HPDE6-E6E7 (cell line): ENCODE results near the gene CFHR5.
"Not testable (repeated sequence)": the region's sequence is repeated elsewhere in the genome, so short reads cannot be mapped to it uniquely, and the experiment has no call there.

ENCODE experiments used
- DNase-seq: peaks from one replicate; pipeline ENCODE4 v3.0.0; 2011; ENCODE audit warnings: missing footprints; ENCODE audit errors: extremely low spot score

CFHR5 gene

DNA sequence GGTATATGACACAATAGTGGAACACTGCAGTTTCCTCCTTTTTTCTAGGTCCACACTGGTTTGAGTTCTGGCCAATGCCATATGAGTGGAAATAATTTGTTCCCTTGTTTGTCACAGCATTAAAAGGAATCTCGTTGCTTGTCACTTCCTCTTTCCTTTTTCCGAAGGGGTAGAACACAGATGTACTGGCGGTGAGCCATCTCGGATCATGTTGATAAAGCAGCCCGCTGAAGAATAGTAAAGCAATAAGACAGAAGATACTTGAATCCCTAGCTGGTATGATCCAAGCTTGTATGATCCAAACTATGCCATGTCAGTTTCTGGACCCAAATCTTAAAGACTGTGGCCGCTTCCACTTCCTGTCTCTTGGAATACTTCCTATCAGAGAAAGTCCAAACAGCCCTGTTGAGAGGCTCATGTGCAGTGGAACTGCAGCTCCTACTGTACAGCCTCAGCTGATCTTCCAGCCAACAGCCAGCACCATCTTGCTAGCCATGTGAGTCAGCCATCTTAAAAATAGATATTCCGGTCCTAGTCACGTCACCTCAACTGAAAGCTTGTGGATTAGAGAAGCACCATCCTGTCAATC lies 40.3 kb downstream of the CFHR5 start:
- DNase-seq = no peak

DNA sequence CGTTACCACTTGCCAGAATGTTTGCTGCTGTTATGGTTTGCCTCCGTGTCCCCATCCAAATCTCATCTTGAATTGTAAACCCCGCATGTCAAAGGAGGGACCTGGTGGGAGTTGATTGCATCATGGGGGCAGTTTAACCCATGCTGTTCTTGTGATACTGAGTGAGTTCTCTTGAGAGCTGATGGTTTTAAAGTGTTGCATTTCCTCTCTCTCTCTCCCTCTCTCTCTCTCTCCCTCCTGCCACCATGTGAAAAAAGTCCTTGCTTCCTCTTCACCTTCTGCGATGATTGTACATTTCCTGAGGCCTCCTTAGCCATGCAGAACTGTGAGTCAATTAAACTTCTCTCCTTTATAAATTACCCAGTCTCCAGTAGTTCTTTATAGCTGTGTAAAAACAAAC lies 44.4 kb downstream of the CFHR5 start:
- no peak for DNase-seq

DNA sequence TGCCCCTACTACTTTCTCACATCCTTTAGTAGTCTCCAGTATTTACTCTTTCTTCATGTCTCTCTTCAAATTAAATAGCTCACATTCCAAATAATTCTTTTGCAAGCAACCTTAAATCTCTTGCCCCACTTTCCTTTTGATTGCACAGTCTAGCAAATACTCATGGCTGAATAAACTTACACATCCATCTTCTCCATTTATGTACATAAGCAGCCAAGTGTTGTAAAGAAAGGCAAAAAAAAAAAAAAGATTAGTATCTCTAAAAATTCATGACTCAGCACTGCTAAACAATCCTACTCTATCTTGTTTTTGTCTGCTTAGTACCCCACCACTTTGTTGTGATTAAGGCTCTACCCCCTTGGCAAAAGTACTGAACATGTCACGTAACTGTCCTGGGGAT lies 47.1 kb downstream of the CFHR5 start:
- DNase-seq = no peak

DNA sequence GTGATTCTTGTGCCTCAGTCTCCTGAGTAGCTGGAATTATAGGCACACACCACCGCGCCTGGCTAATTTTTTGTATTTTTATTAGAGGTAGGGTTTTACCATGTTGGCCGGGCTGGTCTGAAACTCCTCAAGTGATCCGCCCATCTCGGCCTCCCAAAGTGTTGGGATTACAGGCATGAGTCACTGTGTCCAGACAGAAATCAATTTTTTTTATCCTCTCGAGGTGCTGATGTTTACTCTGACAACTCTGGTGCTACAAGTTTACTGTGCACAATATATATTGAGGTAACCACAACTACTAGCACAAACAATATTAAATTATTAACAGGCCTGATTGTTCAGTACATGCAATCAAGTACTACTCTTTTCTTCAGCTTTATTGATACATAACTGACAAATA lies 50.0 kb downstream of the CFHR5 start:
- DNase-seq = no peak

DNA sequence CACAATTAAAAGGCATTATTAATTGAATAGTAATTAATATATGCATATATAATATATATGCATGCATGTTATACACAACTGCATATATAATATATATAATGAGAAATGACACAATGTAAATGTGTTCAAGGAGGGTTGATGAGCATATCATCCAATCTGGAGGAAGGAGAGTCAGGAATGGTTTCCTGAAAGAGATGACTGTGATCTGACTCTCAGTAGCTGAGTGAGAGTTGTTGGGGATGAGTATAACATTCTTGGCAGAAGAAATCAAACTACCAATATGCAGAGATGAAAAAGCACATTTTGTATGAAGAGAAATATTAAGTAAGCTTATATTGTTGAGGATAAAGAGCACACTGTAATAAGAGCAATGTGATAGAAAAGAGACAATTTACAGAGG lies 52.4 kb downstream of the CFHR5 start:
- DNase-seq = no peak

DNA sequence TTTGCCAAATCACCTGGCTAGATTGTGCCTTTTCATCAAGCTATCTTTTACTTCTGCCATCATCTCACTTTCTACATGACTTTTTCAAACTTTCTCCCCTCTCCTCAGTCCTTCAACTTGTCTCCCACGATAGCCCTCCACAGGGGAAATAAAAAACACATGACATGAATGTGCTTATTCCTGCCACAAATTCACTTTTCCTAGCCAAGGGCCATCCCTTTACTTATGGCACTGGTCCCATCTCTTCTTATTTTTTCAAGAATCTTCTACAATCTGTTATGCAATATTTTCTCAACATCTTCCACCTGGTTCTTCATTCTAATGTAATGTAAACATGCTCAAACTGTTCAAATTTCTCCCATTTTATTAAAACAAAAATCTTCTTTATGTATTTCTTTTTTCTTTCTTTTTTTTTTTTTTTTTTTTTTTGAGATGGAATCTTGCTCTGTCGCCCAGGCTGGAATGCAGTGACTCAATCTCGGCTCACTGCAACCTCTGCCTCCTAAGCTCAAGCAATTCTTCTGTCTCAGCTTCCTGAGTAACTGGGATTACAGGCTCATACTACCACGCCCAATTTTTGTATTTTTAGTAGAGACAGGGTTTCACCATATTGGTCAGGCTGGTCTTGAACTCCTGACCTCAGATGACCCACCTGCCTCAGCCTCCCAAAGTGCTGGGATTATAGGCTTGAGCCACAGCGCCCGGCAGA lies 57.4 kb downstream of the CFHR5 start:
- not testable (repeated sequence) for DNase-seq

DNA sequence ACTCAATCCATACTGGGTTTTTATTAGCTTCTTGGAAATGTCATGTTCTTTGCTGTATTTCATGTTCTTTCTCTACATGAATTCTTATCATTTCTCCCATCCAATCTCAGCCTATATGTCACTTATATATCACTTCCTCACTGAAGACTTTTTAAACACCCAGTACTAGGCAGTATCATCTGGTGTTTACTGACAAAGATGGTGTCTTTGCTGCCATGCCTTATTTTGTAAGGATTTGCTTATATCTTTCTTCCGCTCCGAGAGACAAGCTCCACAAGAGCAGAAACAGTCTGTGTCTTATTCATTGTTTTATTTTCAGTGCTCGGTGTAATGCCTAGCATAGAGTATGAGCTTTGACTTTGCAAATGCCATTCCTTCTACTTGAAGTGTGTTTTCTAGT lies 59.5 kb downstream of the CFHR5 start:
- DNase-seq = no peak

DNA sequence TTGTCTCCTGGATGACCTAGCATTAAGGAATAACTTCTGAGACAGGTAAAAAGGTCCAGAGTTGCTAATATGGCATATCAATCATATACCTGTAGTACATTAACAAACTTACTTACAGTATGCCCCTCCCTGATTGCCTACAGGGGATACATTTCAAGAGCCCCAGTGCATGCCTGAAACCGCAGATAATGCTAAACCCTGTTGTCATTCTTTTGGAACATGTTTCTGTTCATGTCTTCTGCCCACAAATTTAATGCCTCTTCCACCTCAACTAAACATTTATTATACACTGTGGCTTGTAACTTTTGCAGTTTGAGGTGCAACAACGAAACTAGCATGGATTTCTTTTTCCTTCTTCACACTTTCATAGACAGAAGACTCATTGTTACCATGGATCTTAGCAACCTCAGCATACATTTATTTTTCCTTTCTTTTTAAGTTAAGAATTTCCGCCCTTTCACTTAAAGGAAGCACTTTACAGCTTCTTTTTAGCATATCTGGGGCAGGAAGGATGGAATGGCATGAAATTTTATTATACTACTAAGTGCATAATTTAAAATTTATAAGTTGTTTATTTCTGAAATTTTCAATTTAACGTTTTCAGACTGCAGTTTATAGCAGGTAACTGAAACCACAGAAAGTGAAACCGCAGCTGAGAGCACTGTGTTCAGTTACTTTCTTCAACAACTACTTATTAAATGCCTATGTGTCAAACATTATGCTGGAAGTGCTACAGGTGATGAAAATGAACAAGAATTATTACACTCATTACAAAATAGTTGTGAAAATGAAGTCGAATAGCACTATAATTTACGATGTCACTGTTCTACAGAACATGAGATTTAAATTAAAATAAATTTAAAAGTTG lies 64.4 kb downstream of the CFHR5 start:
- no peak for DNase-seq

DNA sequence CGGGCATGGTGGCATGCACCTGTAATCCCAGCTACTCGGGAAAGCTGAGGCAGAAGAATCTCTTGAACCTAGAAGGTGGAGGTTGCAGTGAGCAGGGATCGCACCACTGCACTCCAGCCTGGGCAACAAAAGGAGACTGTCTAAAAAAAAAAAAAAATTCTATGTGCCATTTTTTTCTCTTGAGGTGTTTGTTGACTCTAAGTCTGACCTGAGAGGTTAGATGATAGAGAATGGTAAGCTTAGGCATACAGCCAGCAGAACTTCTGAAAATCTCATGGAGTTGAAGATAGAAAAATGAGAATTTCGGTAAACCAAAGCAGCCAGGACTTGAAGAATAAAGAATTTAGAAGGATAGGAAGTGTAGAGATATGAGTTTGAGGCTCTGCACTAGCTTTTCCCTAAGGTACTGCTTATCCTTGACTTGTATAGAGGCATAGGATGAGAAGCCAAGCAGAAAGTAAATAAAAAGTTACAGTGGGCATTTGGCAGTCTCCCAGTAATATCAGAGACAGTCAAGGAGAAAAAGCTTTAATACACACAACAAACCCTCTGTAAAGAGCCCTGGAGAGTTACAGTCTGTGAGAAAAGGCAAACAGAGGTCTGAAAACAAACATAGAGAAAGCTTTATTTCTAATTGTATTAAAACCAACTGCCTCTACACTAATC lies 65.5 kb downstream of the CFHR5 start:
- no peak for DNase-seq

DNA sequence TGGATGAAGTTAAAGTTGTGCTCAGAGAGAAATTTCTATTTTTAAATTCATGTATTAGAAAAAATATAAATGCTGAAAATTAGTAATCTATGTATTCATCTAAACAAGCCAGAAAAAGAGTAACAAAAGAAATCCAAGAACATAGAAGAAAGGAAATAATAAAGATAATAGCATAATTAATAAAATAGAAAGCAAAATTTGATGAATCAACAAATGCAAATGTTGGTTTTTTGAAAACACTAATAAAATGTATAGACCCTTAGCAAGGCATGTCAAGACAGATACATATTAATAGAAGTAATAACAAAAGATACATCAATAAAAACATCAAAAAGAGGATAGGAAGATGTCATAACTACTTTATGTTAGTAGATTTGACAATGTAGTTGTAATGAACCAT lies 71.7 kb downstream of the CFHR5 start:
- DNase-seq = no peak
